NCI-H128 (cell line): ENCODE results near the gene LETM1.

ENCODE experiments used
- DNase-seq: peaks from one replicate; lab custom pipeline; 2025; ENCODE audit not compliant: unreplicated experiment; lab: John Stamatoyannopoulos, UW

Gene LETM1

GRCh38 chr4:1856071-1856942 lies at the start of gene LETM1:
Gene LETM1, minus strand, starts transcription at chr4:1856156. Its CDS starts 206 bp downstream, at chr4:1855950.
- DNase-seq: peak; percentile 73

- DNase-seq: no peak
Observed at GRCh38 chr4:1904042-1904441, 48.1 kb upstream of the LETM1 start.

GRCh38 chr4:1903035-1903434 lies 47.1 kb upstream of the LETM1 start:
- no peak for DNase-seq

- DNase-seq: no peak
Observed at GRCh38 chr4:1902243-1902642, 46.3 kb upstream of the LETM1 start.

- DNase-seq: no peak
Observed at GRCh38 chr4:1901127-1901526, 45.2 kb upstream of the LETM1 start.

GRCh38 chr4:1900624-1901023 lies 44.7 kb upstream of the LETM1 start:
- DNase-seq: no peak

GRCh38 chr4:1900087-1900433 lies 44.1 kb upstream of the LETM1 start:
- no peak for DNase-seq

- DNase-seq: peak; percentile 0
Observed at GRCh38 chr4:1899149-1900086, 43.5 kb upstream of the LETM1 start.

- DNase-seq: no peak
Observed at GRCh38 chr4:1898681-1899080, 42.7 kb upstream of the LETM1 start.

GRCh38 chr4:1898007-1898406 lies 42.1 kb upstream of the LETM1 start:
- no peak for DNase-seq

- no peak for DNase-seq
Observed at GRCh38 chr4:1896658-1896991, 40.7 kb upstream of the LETM1 start.

- no peak for DNase-seq
Observed at GRCh38 chr4:1895971-1896657, 40.2 kb upstream of the LETM1 start.

- DNase-seq: no peak
Observed at GRCh38 chr4:1890979-1891570, 35.1 kb upstream of the LETM1 start.

GRCh38 chr4:1887052-1887451 lies 31.1 kb upstream of the LETM1 start:
- DNase-seq: no peak

- no peak for DNase-seq
Observed at GRCh38 chr4:1885414-1885813, 29.5 kb upstream of the LETM1 start.

GRCh38 chr4:1883583-1883982 lies 27.6 kb upstream of the LETM1 start:
- DNase-seq: no peak

GRCh38 chr4:1882850-1883271 lies 26.9 kb upstream of the LETM1 start:
- no peak for DNase-seq

GRCh38 chr4:1880332-1880731 lies 24.4 kb upstream of the LETM1 start:
- DNase-seq: no peak

- no peak for DNase-seq
Observed at GRCh38 chr4:1879485-1879884, 23.5 kb upstream of the LETM1 start.

GRCh38 chr4:1874201-1874600 lies 18.2 kb upstream of the LETM1 start:
- no peak for DNase-seq

- DNase-seq: no peak
Observed at GRCh38 chr4:1873776-1874175, 17.8 kb upstream of the LETM1 start.
